CD4-positive, CD25-positive, alpha-beta regulatory T cell (primary cell): Measurements from ENCODE around the gene EIF5B. TPM values are rescaled to one million over a fixed set of nuclear protein-coding genes. Genes with fewer than 3 reads are reported as not detected.
A peak's percentile ranks its signal among the peaks of the same experiment; 100 is the strongest.

Source experiments
- ATAC-seq, 2 donors: fragments of 150-1000 bp; cut with Tn5 transposase; one replicate each; pipeline ENCODE4 v1.10.0; 2021; ENCODE audit warnings: low read depth in 2 of 2, moderate number of reproducible peaks in 2 of 2, moderate library complexity in 1 of 2
- DNase-seq, 3 donors: peaks; one replicate each; pipeline versions ENCODE4 v3.0.0 to v3.0.0-alpha.2; 2012 to 2022; ENCODE audit warnings: mixed read lengths in 1 of 3
- H3K27ac ChIP-seq: one replicate; pipeline ENCODE4 v1.7.0; 2013; ENCODE audit warnings: mild to moderate bottlenecking, low read length; ENCODE audit not compliant: insufficient read depth, poor library complexity, severe bottlenecking
- H3K27me3 ChIP-seq: one replicate; pipeline ENCODE4 v1.7.0; 2013; ENCODE audit warnings: low read length; ENCODE audit not compliant: control insufficient read depth, insufficient read depth
- H3K36me3 ChIP-seq: one replicate; pipeline ENCODE4 v1.7.0; 2013; ENCODE audit warnings: mild to moderate bottlenecking, low read length, moderate library complexity; ENCODE audit not compliant: control insufficient read depth, insufficient read depth
- H3K4me1 ChIP-seq: 2 replicates; pipeline ENCODE4 v1.7.0; 2013; ENCODE audit warnings: mild to moderate bottlenecking, low read length; ENCODE audit not compliant: insufficient read depth, control insufficient read depth, poor library complexity, severe bottlenecking
- H3K4me3 ChIP-seq: one replicate; pipeline ENCODE4 v1.7.0; 2013; ENCODE audit warnings: low read depth, mild to moderate bottlenecking, low read length, moderate library complexity
- H3K9me3 ChIP-seq, 2 experiments: 1 replicate in 1 of 2; 2 replicates in 1 of 2; pipeline ENCODE4 v1.7.0; 2013; ENCODE audit warnings: low read length in 2 of 2, mild to moderate bottlenecking in 1 of 2, moderate library complexity in 1 of 2; ENCODE audit not compliant: control insufficient read depth in 2 of 2
- H3K27ac Mint-ChIP-seq, 3 donors: one replicate each; pipeline ENCODE4 v1.8.0; 2020 to 2022; ENCODE audit warnings: mild to moderate bottlenecking in 3 of 3, mixed read lengths in 3 of 3, moderate library complexity in 2 of 3
- H3K27me3 Mint-ChIP-seq: one replicate; pipeline ENCODE4 v1.8.0; 2022; ENCODE audit warnings: mild to moderate bottlenecking, mixed read lengths
- H3K36me3 Mint-ChIP-seq: one replicate; pipeline ENCODE4 v1.8.0; 2020; ENCODE audit warnings: mixed read lengths
- H3K4me1 Mint-ChIP-seq, 4 donors: one replicate each; pipeline ENCODE4 v1.8.0; 2020 to 2022; ENCODE audit warnings: mixed read lengths in 4 of 4, mild to moderate bottlenecking in 1 of 4
- H3K4me3 Mint-ChIP-seq, 4 donors: one replicate each; pipeline ENCODE4 v1.8.0; 2020 to 2022; ENCODE audit warnings: mild to moderate bottlenecking in 4 of 4, mixed read lengths in 4 of 4, moderate library complexity in 3 of 4
- H3K9me3 Mint-ChIP-seq, 7 donors: one replicate each; pipeline ENCODE4 v1.8.0; 2020 to 2022; ENCODE audit warnings: mixed read lengths in 7 of 7, mild to moderate bottlenecking in 3 of 7, moderate library complexity in 2 of 7
- polyA plus RNA-seq, 4 donors: library from polyadenylated mRNA; unstranded; fragments of 300-500 nt; fragmentation: Illumina TruSeq; gene quantifications; one replicate each; pipeline ENCODE4 v1.2.3, GENCODE V29; 2021
- total RNA-seq: library from RNA; stranded (reverse); gene quantifications from one replicate; pipeline ENCODE4 v1.2.3, GENCODE V29; 2022

Gene EIF5B
- total and polyA plus RNA-seq, 5 donors from 2014 or later, result 2.9 to 38.0 (median 4.2) TPM

DNA sequence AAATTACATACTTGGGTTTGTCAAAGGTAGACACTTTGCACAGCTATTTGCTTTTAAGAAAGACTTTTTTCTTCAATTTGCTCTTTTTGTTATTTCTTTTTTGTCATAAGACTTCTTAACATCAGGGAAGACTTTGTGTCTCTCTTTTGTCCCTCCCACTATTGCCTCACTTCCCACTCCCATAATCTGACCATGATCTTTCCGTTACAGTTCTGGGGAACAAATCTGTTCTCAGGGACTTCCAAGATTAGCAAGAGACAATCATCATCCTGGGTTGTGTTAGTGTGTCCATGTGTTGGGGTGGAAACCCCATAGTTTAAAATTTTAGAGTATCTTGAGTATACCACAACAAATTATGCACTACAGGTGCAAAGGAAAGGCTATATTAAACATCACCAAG lies 77.4 kb downstream of the EIF5B start:
- no peak for ATAC-seq

DNA sequence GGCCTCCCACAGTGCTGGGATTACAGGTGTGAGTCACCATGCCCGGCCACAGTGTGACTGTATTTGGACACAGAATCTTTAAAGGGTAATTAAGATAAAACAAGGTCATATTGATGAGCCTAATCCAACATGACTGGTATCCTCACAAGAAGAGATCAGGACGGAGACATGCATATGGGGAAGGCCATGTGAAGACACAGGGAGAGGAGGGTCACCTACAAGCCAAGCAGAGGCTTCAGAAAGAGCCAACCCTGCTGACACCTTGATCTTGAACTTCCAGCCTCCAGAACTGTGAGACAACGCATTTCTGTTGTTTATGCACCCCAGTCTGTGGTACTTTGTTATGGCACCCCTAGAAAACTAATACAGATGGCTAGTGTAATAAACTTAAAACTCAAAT lies 80.2 kb downstream of the EIF5B start:
- Mint-ChIP-seq H3K36me3 (peaks cover 63% of the 10 kb centered on the region), H3K4me3 (no peak overlapping the region), H3K27ac (peak overlapping the region in 1 of 3 donors; percentile 78), H3K9me3 (peaks cover 0 to 1% (median 0%) of the 10 kb centered on the region in 7 donors), H3K27me3 (no peaks in the 10 kb centered on the region), H3K4me1 (peaks cover 0 to 5% (median 0%) of the 10 kb centered on the region in 4 donors)
- Histone ChIP-seq H3K27ac (no peak overlapping the region), H3K36me3 (peaks cover 72% of the 10 kb centered on the region), H3K4me1 (no peaks in the 10 kb centered on the region), H3K4me3 (no peak overlapping the region), H3K27me3 (no peaks in the 10 kb centered on the region), H3K9me3 (no peaks in the 10 kb centered on the region)
- no peak for ATAC-seq
- no peak for DNase-seq

More for the DNA sequence above, 77.4 kb downstream of the EIF5B start:
- no peak for DNase-seq
- Mint-ChIP-seq H3K36me3 (peaks cover 48% of the 10 kb centered on the region), H3K9me3 (peaks cover 0 to 1% (median 0%) of the 10 kb centered on the region in 7 donors), H3K27ac (peak overlapping the region in 2 of 3 donors; percentile 8 to 20), H3K4me1 (peaks cover 0 to 3% (median 0%) of the 10 kb centered on the region in 4 donors), H3K4me3 (no peak overlapping the region), H3K27me3 (no peaks in the 10 kb centered on the region)
- Histone ChIP-seq H3K27ac (no peak overlapping the region), H3K36me3 (peaks cover 61% of the 10 kb centered on the region), H3K4me1 (no peaks in the 10 kb centered on the region), H3K27me3 (no peaks in the 10 kb centered on the region), H3K4me3 (no peak overlapping the region), H3K9me3 (no peaks in the 10 kb centered on the region)

DNA sequence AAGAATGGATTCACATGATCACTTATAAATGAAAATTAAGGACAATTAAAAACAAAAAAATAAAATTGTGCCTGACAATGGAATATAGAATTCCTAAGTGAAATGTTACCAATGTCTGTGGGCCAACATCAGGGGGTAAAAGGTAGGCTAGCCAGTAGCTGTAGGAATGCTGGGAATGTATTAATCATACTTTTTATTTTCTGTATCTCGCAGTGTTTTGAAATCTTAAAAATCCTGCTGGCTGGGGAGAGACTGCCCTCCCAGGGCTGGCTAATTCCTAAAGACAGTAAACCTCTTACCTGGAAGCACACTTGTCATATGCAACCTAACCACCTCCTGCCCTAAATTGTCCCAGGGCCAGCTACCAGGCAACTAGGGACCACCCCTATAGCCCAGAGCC lies 82.8 kb downstream of the EIF5B start:
- Mint-ChIP-seq H3K9me3 (peaks cover 0 to 1% (median 0%) of the 10 kb centered on the region in 7 donors), H3K36me3 (peaks cover 59% of the 10 kb centered on the region), H3K4me3 (no peak overlapping the region), H3K4me1 (peaks cover 0 to 5% (median 0%) of the 10 kb centered on the region in 4 donors), H3K27ac (peak overlapping the region in 2 of 3 donors; percentile 48 to 66), H3K27me3 (no peaks in the 10 kb centered on the region)
- ATAC-seq (no peak), DNase-seq (no peak)
- Histone ChIP-seq H3K27me3 (no peaks in the 10 kb centered on the region), H3K4me3 (no peak overlapping the region), H3K9me3 (no peaks in the 10 kb centered on the region), H3K36me3 (peaks cover 80% of the 10 kb centered on the region), H3K4me1 (no peaks in the 10 kb centered on the region), H3K27ac (no peak overlapping the region)

DNA sequence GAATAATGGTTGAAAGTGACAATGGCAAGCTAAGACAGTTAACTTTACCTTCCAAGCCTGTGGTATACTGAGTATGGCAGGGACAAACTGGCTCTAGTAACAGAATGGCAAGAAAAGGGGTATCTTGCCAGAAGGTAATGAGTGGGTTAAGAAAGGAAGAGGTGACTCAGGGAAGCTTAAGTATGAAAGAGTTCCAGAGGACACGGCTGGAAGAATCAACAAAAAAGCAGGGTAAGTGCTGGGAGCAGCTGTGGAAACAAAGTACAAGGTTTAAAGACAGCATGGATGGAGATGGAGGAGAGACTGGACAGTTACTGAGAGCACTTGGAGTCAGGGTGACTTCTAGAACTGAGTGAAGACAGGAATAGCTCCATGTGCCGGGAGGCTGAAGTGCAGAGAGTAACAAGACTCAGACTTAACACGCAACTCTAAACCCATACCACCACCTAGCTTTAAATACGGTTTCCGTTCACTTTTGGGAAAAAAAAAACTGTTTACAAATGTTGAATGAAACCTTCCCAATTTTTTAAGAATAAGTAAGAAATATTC lies 83.6 kb downstream of the EIF5B start:
- H3K4me3 Mint-ChIP-seq, result no peak overlapping the region
- H3K4me1 ChIP-seq, result no peaks in the 10 kb centered on the region
- H3K4me1 Mint-ChIP-seq, result peaks cover 0 to 5% (median 0%) of the 10 kb centered on the region in 4 donors
- H3K36me3 ChIP-seq, result peaks cover 83% of the 10 kb centered on the region
- DNase-seq, result no peak
- H3K9me3 Mint-ChIP-seq, result peaks cover 0 to 1% (median 0%) of the 10 kb centered on the region in 7 donors
- H3K9me3 ChIP-seq, result no peaks in the 10 kb centered on the region
- peak overlapping the region in 2 of 3 donors; percentile 15 to 48 for H3K27ac Mint-ChIP-seq
- no peak for ATAC-seq
- no peaks in the 10 kb centered on the region for H3K27me3 Mint-ChIP-seq
- H3K4me3 ChIP-seq, result no peak overlapping the region
- peaks cover 54% of the 10 kb centered on the region for H3K36me3 Mint-ChIP-seq
- no peak overlapping the region for H3K27ac ChIP-seq
- H3K27me3 ChIP-seq, result no peaks in the 10 kb centered on the region

DNA sequence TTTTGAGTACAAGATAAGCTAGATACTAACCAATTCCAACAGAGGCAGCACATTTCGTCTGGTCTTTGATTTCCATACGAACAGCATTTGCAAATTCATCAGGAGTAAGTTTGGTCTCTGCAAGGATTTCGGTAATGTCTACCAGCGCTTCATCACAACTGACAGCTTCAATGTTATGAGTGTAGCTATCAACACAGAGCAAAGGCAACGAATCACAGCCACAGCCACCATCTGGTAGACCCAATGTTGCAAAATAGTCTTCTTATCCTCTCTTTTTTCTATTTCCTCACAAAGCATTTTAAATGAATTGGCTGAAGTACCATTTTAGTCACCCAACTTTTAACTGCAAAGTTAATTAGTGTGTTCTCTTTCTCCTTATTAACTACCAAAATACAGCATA lies 84.3 kb downstream of the EIF5B start:
- Histone ChIP-seq H3K9me3 (no peaks in the 10 kb centered on the region), H3K27me3 (no peaks in the 10 kb centered on the region), H3K4me1 (no peaks in the 10 kb centered on the region), H3K27ac (no peak overlapping the region), H3K4me3 (no peak overlapping the region), H3K36me3 (peaks cover 77% of the 10 kb centered on the region)
- Mint-ChIP-seq H3K27ac (peak overlapping the region in 1 of 3 donors; percentile 48), H3K9me3 (peaks cover 0 to 1% (median 0%) of the 10 kb centered on the region in 7 donors), H3K4me3 (no peak overlapping the region), H3K4me1 (peaks cover 0 to 5% (median 0%) of the 10 kb centered on the region in 4 donors), H3K36me3 (peaks cover 48% of the 10 kb centered on the region), H3K27me3 (no peaks in the 10 kb centered on the region)
- DNase-seq, result no peak
- ATAC-seq, result no peak

DNA sequence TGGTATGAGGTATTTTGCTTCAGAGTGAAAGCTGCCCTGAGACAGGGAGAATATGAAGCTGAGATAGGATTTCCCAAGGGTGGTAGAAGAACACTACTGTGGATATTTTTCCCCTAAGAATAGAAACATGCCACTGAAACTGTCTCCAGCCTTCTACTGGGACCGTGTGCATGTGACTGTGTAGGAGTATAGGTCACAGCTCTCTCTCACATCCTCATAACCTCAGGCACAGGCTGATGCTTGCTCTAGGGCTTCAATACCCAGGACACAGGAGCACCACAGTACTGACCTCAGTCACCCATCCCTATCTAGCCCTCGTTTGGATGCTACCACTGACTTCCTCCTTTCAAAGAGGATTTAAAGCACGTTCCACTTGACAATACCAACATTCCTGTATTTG lies 85.4 kb downstream of the EIF5B start:
- no peak for ATAC-seq
- H3K27me3 ChIP-seq, result no peaks in the 10 kb centered on the region
- H3K4me3 ChIP-seq, result no peak overlapping the region
- H3K4me1 Mint-ChIP-seq, result peaks cover 0 to 5% (median 2%) of the 10 kb centered on the region in 4 donors
- H3K9me3 ChIP-seq, result no peaks in the 10 kb centered on the region
- no peak for DNase-seq
- H3K27ac Mint-ChIP-seq, result peak overlapping the region in 1 of 3 donors; percentile 82
- H3K4me3 Mint-ChIP-seq, result no peak overlapping the region
- H3K36me3 Mint-ChIP-seq, result peaks cover 46% of the 10 kb centered on the region
- H3K9me3 Mint-ChIP-seq, result no peaks in the 10 kb centered on the region
- H3K36me3 ChIP-seq, result peaks cover 77% of the 10 kb centered on the region
- H3K27me3 Mint-ChIP-seq, result no peaks in the 10 kb centered on the region
- no peak overlapping the region for H3K27ac ChIP-seq
- H3K4me1 ChIP-seq, result no peaks in the 10 kb centered on the region

DNA sequence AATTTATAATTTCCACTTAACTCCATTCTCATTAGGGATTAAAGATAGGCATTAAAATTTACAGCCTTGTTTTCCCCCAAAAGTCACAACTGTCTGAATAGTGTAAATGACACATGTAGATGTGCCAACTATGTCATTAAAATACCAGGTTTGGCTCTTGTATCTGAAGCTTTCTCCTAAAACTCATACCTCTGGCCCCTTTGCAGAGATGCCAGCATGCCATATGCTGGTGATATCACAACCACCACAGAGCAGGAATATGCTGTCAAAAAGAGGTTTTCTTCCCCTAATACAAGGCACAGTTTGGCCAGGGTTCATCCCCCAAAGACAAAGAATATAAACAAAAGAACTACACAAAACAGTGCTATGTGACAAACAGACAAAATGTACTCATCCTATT lies 87.2 kb downstream of the EIF5B start:
- Mint-ChIP-seq H3K4me3 (no peak overlapping the region), H3K9me3 (no peaks in the 10 kb centered on the region)

DNA sequence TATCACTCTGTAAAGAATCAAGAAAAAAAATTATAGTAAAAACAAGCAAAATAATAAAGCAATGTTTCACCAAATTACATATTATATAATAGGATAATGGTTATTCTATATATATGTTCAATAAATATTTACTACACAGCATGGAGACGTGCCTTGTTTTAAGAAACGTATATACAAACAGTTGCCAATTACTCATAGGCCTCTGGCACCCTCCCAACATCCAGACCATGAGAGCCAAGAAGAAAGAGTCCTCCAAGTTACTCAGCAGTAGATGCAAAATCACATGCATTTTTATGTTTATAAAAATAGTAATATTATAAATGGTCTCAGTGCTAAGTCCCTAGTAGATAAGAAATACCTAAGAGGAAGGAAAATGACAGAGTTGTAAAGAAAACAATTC lies 87.8 kb downstream of the EIF5B start:
- no peak for DNase-seq
- no peak for ATAC-seq
- no peaks in the 10 kb centered on the region for H3K27me3 ChIP-seq
- Mint-ChIP-seq H3K27ac (no peak overlapping the region), H3K36me3 (peaks cover 36% of the 10 kb centered on the region), H3K4me3 (no peak overlapping the region), H3K9me3 (no peaks in the 10 kb centered on the region), H3K4me1 (peaks cover 0 to 3% (median 0%) of the 10 kb centered on the region in 4 donors), H3K27me3 (no peaks in the 10 kb centered on the region)
- no peaks in the 10 kb centered on the region for H3K9me3 ChIP-seq
- H3K27ac ChIP-seq, result no peak overlapping the region
- H3K4me1 ChIP-seq, result no peaks in the 10 kb centered on the region
- peaks cover 70% of the 10 kb centered on the region for H3K36me3 ChIP-seq
- no peak overlapping the region for H3K4me3 ChIP-seq

More for the DNA sequence above, 87.2 kb downstream of the EIF5B start:
- Histone ChIP-seq H3K4me1 (no peaks in the 10 kb centered on the region), H3K9me3 (no peaks in the 10 kb centered on the region), H3K36me3 (peaks cover 76% of the 10 kb centered on the region), H3K27me3 (no peaks in the 10 kb centered on the region), H3K4me3 (no peak overlapping the region), H3K27ac (no peak overlapping the region)
- Mint-ChIP-seq H3K27me3 (no peaks in the 10 kb centered on the region), H3K36me3 (peaks cover 42% of the 10 kb centered on the region), H3K27ac (peak overlapping the region in 2 of 3 donors; percentile 67 to 73), H3K4me1 (peaks cover 0 to 4% (median 2%) of the 10 kb centered on the region in 4 donors)
- DNase-seq (no peak), ATAC-seq (no peak)
